Measurements from ENCODE around the gene FAM193B. TPM values are rescaled to one million over a fixed set of nuclear protein-coding genes. Genes with fewer than 3 reads are reported as not detected.

Gene FAM193B
- total and polyA plus RNA-seq, 2 of the 13 experiments (the other 11 are each of a cell fraction or from before 2014, with no cell fraction given) = 21.2 to 40.9 TPM

- TF ChIP-seq HNF1A (IDR thresholded peaks at IDR 0.05; ENCODE audit: low read depth) (no peak), HNF1A (CRISPR knock-in tag; IDR thresholded peaks at IDR 0.05; ENCODE audit: borderline replicate concordance) (peak; percentile 35; the same call in 1 of the 2 replicates), NR2C2 (CRISPR knock-in tag; IDR thresholded peaks at IDR 0.05; ENCODE audit: borderline replicate concordance) (peak; percentile 62), ZNF850 (CRISPR knock-in tag; conservative IDR thresholded peaks at IDR 0.05) (no peak), ATF6 (CRISPR knock-in tag; conservative IDR thresholded peaks at IDR 0.05) (no peak), PITX1 (CRISPR knock-in tag; IDR thresholded peaks at IDR 0.05) (peak; percentile 52; the same call in 1 of the 2 replicates), ZNF782 (CRISPR knock-in tag; IDR thresholded peaks at IDR 0.05; ENCODE audit: borderline replicate concordance) (no peak), TCF7 (IDR thresholded peaks at IDR 0.05; ENCODE audit: low read depth) (no peak; the same call in 1 of the 2 replicates), NFIC (IDR thresholded peaks at IDR 0.05; ENCODE audit: low read length) (peak; percentile 32; the same call in 1 of the 2 replicates), ZNF230 (CRISPR knock-in tag; IDR thresholded peaks at IDR 0.05) (no peak), ZFAT (CRISPR knock-in tag; conservative IDR thresholded peaks at IDR 0.05) (no peak), ZNF274 (CRISPR knock-in tag; IDR thresholded peaks at IDR 0.05) (no peak), MEF2D (CRISPR knock-in tag; IDR thresholded peaks at IDR 0.05) (no peak), ZBTB26 (CRISPR knock-in tag; IDR thresholded peaks at IDR 0.05; ENCODE audit: borderline replicate concordance) (no peak), ARNT (IDR thresholded peaks at IDR 0.05) (no peak), PPARG (CRISPR knock-in tag; conservative IDR thresholded peaks at IDR 0.05) (0 out of 2 replicates have a peak, but pooled peaks have one; percentile 51), MXI1 (IDR thresholded peaks at IDR 0.05; ENCODE audit: borderline replicate concordance, low read depth, low read length) (peak; percentile 56; the same call in 1 of the 3 replicates), ZNF280B (CRISPR knock-in tag; IDR thresholded peaks at IDR 0.05; ENCODE audit: borderline replicate concordance) (no peak), EED (CRISPR knock-in tag; IDR thresholded peaks at IDR 0.05) (no peak), ZNF589 (CRISPR knock-in tag; conservative IDR thresholded peaks at IDR 0.05) (no peak), MED13 (CRISPR knock-in tag; IDR thresholded peaks at IDR 0.05) (no peak), SPEN (CRISPR knock-in tag; IDR thresholded peaks at IDR 0.05; ENCODE audit: low read depth) (no peak), ZKSCAN8 (CRISPR knock-in tag; IDR thresholded peaks at IDR 0.05; ENCODE audit: borderline replicate concordance) (peak; percentile 59; the same call in 1 of the 2 replicates)
Observed at GRCh38 chr5:177546258-177546741, 8.1 kb downstream of the FAM193B start (continued).
